Activated CD4-positive, alpha-beta memory T cell treated with anti-CD3 and anti-CD28 coated beads for 36 hours (primary cell): ENCODE data around the gene GAREM2. TPM values are rescaled to one million over a fixed set of nuclear protein-coding genes. Genes with fewer than 3 reads are reported as not detected.

Experiments
- CTCF ChIA-PET: fragments of 350-600 bp; sonication (Branson Sonifier 250); formaldehyde crosslinking; loops from one replicate; lab custom pipeline; 2021; ENCODE audit warnings: antibody characterized with exemption, inconsistent platforms; lab: Charles Lee
- POLR2A ChIA-PET: fragments of 350-600 bp; sonication (Branson Sonifier 250); formaldehyde crosslinking; loops from one replicate; lab custom pipeline; 2021; ENCODE audit warnings: antibody characterized with exemption; lab: Charles Lee
- DNase-seq: peaks from one replicate; pipeline ENCODE4 v3.0.0-alpha.2; 2020
- H3K27ac Mint-ChIP-seq: one replicate; pipeline ENCODE4 v1.8.0; 2021; ENCODE audit warnings: mixed read lengths
- H3K27me3 Mint-ChIP-seq: one replicate; pipeline ENCODE4 v1.8.0; 2021; ENCODE audit warnings: mixed read lengths
- H3K36me3 Mint-ChIP-seq: one replicate; pipeline ENCODE4 v1.8.0; 2021; ENCODE audit warnings: mixed read lengths
- H3K4me1 Mint-ChIP-seq: one replicate; pipeline ENCODE4 v1.8.0; 2021; ENCODE audit warnings: low read depth, mixed read lengths
- H3K4me3 Mint-ChIP-seq: one replicate; pipeline ENCODE4 v1.8.0; 2021; ENCODE audit warnings: mild to moderate bottlenecking, mixed read lengths
- H3K9me3 Mint-ChIP-seq: one replicate; pipeline ENCODE4 v1.8.0; 2021; ENCODE audit warnings: mixed read lengths
- intact Hi-C: fragments of 100-400 bp; cut with micrococcal nuclease; formaldehyde crosslinking; loops from one replicate; pipeline ENCODE4 v1.15.1; 2023
- total RNA-seq, 2 experiments: library from RNA; stranded (reverse); gene quantifications; one replicate each; pipeline ENCODE4 v1.2.3, GENCODE V29; 2021

Gene GAREM2
- total RNA-seq, 2 experiments from 2014 or later, result 1.4 to 2.8 TPM

GRCh38 chr2:26190369-26190768, 17.5 kb downstream of the GAREM2 start:
- no peak for DNase-seq
- ChIA-PET POLR2A (no interaction called here), CTCF (no interaction called here)
- Mint-ChIP-seq H3K4me1 (peaks cover 17% of the 10 kb centered on the region), H3K9me3 (no peaks in the 10 kb centered on the region), H3K27ac (no peak overlapping the region), H3K27me3 (no peaks in the 10 kb centered on the region), H3K36me3 (peaks cover 9% of the 10 kb centered on the region), H3K4me3 (no peak overlapping the region)
- intact Hi-C loops, result no loop called here

- no peak overlapping the region for H3K4me3 Mint-ChIP-seq
- H3K36me3 Mint-ChIP-seq, result peaks cover 9% of the 10 kb centered on the region
- no peak for DNase-seq
- H3K27me3 Mint-ChIP-seq, result no peaks in the 10 kb centered on the region
- no peaks in the 10 kb centered on the region for H3K9me3 Mint-ChIP-seq
- ChIA-PET POLR2A (no interaction called here), CTCF (no interaction called here)
- intact Hi-C loops, result no loop called here
- H3K27ac Mint-ChIP-seq, result peak overlapping the region; percentile 23
- H3K4me1 Mint-ChIP-seq, result peaks cover 12% of the 10 kb centered on the region
Observed at GRCh38 chr2:26191316-26192159, 18.6 kb downstream of the GAREM2 start.

GRCh38 chr2:26193578-26194231, 20.8 kb downstream of the GAREM2 start:
- H3K9me3 Mint-ChIP-seq, result no peaks in the 10 kb centered on the region
- CTCF ChIA-PET, result no interaction called here
- intact Hi-C loops, result no loop called here
- peaks cover 18% of the 10 kb centered on the region for H3K36me3 Mint-ChIP-seq
- POLR2A ChIA-PET, result no interaction called here
- peak; percentile 44 for DNase-seq
- peaks cover 12% of the 10 kb centered on the region for H3K4me1 Mint-ChIP-seq
- no peak overlapping the region for H3K4me3 Mint-ChIP-seq
- H3K27me3 Mint-ChIP-seq, result no peaks in the 10 kb centered on the region
- H3K27ac Mint-ChIP-seq, result peak overlapping the region; percentile 84

- Mint-ChIP-seq H3K27ac (peak overlapping the region; percentile 84), H3K36me3 (peaks cover 25% of the 10 kb centered on the region), H3K27me3 (no peaks in the 10 kb centered on the region), H3K4me3 (no peak overlapping the region), H3K4me1 (peaks cover 12% of the 10 kb centered on the region), H3K9me3 (no peaks in the 10 kb centered on the region)
- ChIA-PET CTCF (interaction anchor here (0.7 kb wide), 1 partner anchor 142 kb away, joined by 5 read pairs; no protein-coding TSS in a partner anchor), POLR2A (interaction anchor here (0.7 kb wide), 1 partner anchor 10 kb away, joined by 3 read pairs; no protein-coding TSS in a partner anchor)
- no peak for DNase-seq
- intact Hi-C loops, result loop anchor here (5.0 kb wide), 1 partner anchor 52 kb away; no protein-coding TSS in a partner anchor
Observed at GRCh38 chr2:26195040-26195984, 22.4 kb downstream of the GAREM2 start.

- no peaks in the 10 kb centered on the region for H3K9me3 Mint-ChIP-seq
- peaks cover 32% of the 10 kb centered on the region for H3K36me3 Mint-ChIP-seq
- POLR2A ChIA-PET, result no interaction called here
Observed at GRCh38 chr2:26196683-26197418, 24.0 kb downstream of the GAREM2 start.

GRCh38 chr2:26197516-26197915, 24.6 kb downstream of the GAREM2 start:
- Mint-ChIP-seq H3K27me3 (no peaks in the 10 kb centered on the region), H3K4me3 (no peak overlapping the region), H3K4me1 (peaks cover 12% of the 10 kb centered on the region), H3K9me3 (no peaks in the 10 kb centered on the region), H3K36me3 (peaks cover 34% of the 10 kb centered on the region), H3K27ac (no peak overlapping the region)
- DNase-seq, result no peak
- CTCF ChIA-PET, result interaction anchor here (1.1 kb wide), 1 partner anchor 13 kb away, joined by 3 read pairs; no protein-coding TSS in a partner anchor
- POLR2A ChIA-PET, result no interaction called here
- intact Hi-C loops, result loop anchor here (5.0 kb wide), 1 partner anchor 50 kb away; no protein-coding TSS in a partner anchor

More at GRCh38 chr2:26196683-26197418, 24.0 kb downstream of the GAREM2 start:
- intact Hi-C loops, result loop anchor here (5.0 kb wide), 1 partner anchor 50 kb away; no protein-coding TSS in a partner anchor
- Mint-ChIP-seq H3K27me3 (no peaks in the 10 kb centered on the region), H3K27ac (no peak overlapping the region), H3K4me3 (no peak overlapping the region), H3K4me1 (peaks cover 12% of the 10 kb centered on the region)
- CTCF ChIA-PET, result no interaction called here
- DNase-seq, result no peak

- no peak overlapping the region for H3K27ac Mint-ChIP-seq
- ChIA-PET POLR2A (no interaction called here), CTCF (interaction anchor here (0.6 to 1.3 kb wide), 2 partner anchors 127 to 1440 kb away, joined by 3 to 4 read pairs; no protein-coding TSS in a partner anchor)
- DNase-seq, result no peak
- no peaks in the 10 kb centered on the region for H3K9me3 Mint-ChIP-seq
- peaks cover 37% of the 10 kb centered on the region for H3K36me3 Mint-ChIP-seq
- no peaks in the 10 kb centered on the region for H3K27me3 Mint-ChIP-seq
- no peak overlapping the region for H3K4me3 Mint-ChIP-seq
- no peaks in the 10 kb centered on the region for H3K4me1 Mint-ChIP-seq
- intact Hi-C loops, result no loop called here
Observed at GRCh38 chr2:26202981-26203490, 30.1 kb downstream of the GAREM2 start.

GRCh38 chr2:26203906-26204305, 31.0 kb downstream of the GAREM2 start:
- intact Hi-C loops, result no loop called here
- no peaks in the 10 kb centered on the region for H3K9me3 Mint-ChIP-seq
- peaks cover 36% of the 10 kb centered on the region for H3K36me3 Mint-ChIP-seq
- CTCF ChIA-PET, result no interaction called here
- POLR2A ChIA-PET, result no interaction called here
- no peaks in the 10 kb centered on the region for H3K4me1 Mint-ChIP-seq
- H3K27me3 Mint-ChIP-seq, result no peaks in the 10 kb centered on the region
- DNase-seq, result no peak
- H3K4me3 Mint-ChIP-seq, result no peak overlapping the region
- H3K27ac Mint-ChIP-seq, result no peak overlapping the region

GRCh38 chr2:26212011-26212410, 39.1 kb downstream of the GAREM2 start:
- intact Hi-C loops, result no loop called here
- ChIA-PET CTCF (no interaction called here), POLR2A (no interaction called here)
- no peaks in the 10 kb centered on the region for H3K27me3 Mint-ChIP-seq
- H3K9me3 Mint-ChIP-seq, result no peaks in the 10 kb centered on the region
- H3K27ac Mint-ChIP-seq, result no peak overlapping the region
- DNase-seq, result no peak
- peaks cover 44% of the 10 kb centered on the region for H3K36me3 Mint-ChIP-seq
- H3K4me1 Mint-ChIP-seq, result no peaks in the 10 kb centered on the region
- H3K4me3 Mint-ChIP-seq, result no peak overlapping the region

- no peaks in the 10 kb centered on the region for H3K4me1 Mint-ChIP-seq
- POLR2A ChIA-PET, result interaction anchor here (0.9 kb wide), 1 partner anchor 30 kb away, joined by 3 read pairs; the partner anchor contains the start of gene HADHB
- H3K4me3 Mint-ChIP-seq, result no peak overlapping the region
- peaks cover 44% of the 10 kb centered on the region for H3K36me3 Mint-ChIP-seq
- no peak for DNase-seq
- CTCF ChIA-PET, result no interaction called here
- H3K27ac Mint-ChIP-seq, result no peak overlapping the region
- no peaks in the 10 kb centered on the region for H3K27me3 Mint-ChIP-seq
- H3K9me3 Mint-ChIP-seq, result no peaks in the 10 kb centered on the region
- intact Hi-C loops, result no loop called here
Observed at GRCh38 chr2:26214759-26215158, 41.9 kb downstream of the GAREM2 start.

GRCh38 chr2:26215833-26216232, 42.9 kb downstream of the GAREM2 start:
- ChIA-PET POLR2A (no interaction called here), CTCF (no interaction called here)
- Mint-ChIP-seq H3K27me3 (no peaks in the 10 kb centered on the region), H3K9me3 (no peaks in the 10 kb centered on the region), H3K27ac (no peak overlapping the region), H3K4me3 (no peak overlapping the region), H3K36me3 (peaks cover 41% of the 10 kb centered on the region), H3K4me1 (no peaks in the 10 kb centered on the region)
- DNase-seq, result no peak
- intact Hi-C loops, result no loop called here
